NCI-H345 treated with DMSO at 0.1 percent for 48 hours (cell line): ENCODE data around the gene SERTAD1.

Experiments used
- DNase-seq: peaks from one replicate; lab custom pipeline; 2025; ENCODE audit not compliant: unreplicated experiment; lab: John Stamatoyannopoulos, UW

Gene SERTAD1

GRCh38 chr19:40380199-40381037, 45.4 kb downstream of the SERTAD1 start:
- DNase-seq = no peak

DNA sequence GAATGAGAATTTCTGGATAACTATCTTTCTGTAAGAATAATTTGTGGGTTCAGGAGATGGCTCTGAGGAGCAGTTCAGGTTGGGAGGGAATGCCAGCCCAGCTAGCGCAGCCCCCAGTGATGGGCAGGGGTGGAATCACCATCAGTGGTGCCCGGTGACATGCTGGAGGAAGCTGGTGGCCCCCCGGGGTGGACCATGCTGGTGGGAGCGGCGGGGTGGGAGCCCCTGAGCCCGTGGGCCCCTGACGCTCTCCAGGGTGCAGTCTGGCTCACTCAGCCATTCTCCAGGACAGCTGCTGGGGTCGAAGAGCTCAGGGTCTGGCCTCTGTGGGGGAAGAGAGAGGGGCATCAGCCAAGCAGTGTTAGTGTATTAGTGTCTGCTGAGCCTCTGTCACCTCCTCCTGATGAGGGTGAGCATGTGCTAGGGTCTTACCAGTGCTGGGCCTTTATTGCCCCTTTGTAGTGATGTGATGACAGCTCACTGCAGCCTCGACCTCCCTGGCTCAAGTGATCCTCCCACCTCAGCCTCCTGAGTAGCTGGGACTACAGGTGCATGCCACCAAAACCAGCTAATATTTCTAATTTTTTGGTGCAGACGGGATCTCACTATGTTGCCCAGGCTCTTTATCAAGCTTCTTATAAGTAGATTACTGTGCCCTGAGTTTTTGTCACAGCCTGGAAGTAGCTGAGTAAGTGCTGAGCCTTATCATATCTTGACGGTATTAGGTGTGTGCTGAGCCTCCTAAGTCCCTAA, 46.2 kb downstream of the SERTAD1 start:
- no peak for DNase-seq

GRCh38 chr19:40378509-40378908, 47.3 kb downstream of the SERTAD1 start:
- DNase-seq = no peak

DNA sequence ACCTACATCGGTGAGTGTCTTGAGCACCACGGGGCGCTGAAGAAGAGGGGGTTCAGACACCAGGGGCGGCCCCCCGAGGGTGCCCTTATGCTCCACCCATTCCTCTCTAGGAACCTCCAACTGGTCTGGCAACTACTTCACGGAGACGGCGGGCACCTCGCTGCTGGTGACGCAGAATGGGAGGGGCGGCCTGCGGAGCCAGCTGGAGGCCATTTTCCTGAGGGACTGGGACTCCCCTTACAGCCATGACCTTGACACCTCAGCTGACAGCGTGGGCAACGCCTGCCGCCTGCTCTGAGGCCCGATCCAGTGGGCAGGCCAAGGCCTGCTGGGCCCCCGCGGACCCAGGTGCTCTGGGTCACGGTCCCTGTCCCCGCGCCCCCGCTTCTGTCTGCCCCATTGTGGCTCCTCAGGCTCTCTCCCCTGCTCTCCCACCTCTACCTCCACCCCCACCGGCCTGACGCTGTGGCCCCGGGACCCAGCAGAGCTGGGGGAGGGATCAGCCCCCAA, 47.9 kb downstream of the SERTAD1 start:
- no peak for DNase-seq

GRCh38 chr19:40376286-40376862, 49.4 kb downstream of the SERTAD1 start:
- no peak for DNase-seq

GRCh38 chr19:40374084-40374483, 51.7 kb downstream of the SERTAD1 start:
- no peak for DNase-seq

DNA sequence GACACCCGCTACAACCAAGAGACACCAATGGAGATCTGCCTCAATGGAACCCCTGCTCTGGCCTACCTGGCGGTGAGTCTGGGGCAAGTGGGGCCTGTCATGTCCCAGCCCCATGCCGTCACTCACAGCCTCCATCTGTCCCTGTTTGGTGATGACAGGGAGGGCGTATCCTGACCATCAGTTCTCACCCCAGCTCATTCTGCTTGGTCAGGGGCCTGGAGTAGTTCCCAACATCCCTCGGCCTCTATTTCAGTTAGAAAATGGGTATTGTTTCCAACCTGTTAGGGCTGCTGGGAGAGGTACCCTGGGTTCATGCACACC, 54.0 kb downstream of the SERTAD1 start:
- no peak for DNase-seq
